Right lobe of liver (tissue), 6 donors: ENCODE measurements around the gene PLPP2. TPM values are rescaled to one million over a fixed set of nuclear protein-coding genes. Genes with fewer than 3 reads are reported as not detected.
A peak's percentile ranks its signal among the peaks of the same experiment; 100 is the strongest.

Source experiments
- ATAC-seq, 4 donors: fragments of 200-7000 bp; cut with Tn5 transposase; one replicate each; pipeline ENCODE4 v1.9.1; 2020; ENCODE audit warnings: mild to moderate bottlenecking in 4 of 4, moderate library complexity in 4 of 4
- DNase-seq, 3 donors: peaks; one replicate each; pipeline ENCODE4 v3.0.0-alpha.2; 2020
- H3K27ac ChIP-seq, 3 donors: fragments of 200-600 bp; one replicate each; pipeline ENCODE4 v1.8.0; 2022
- H3K27me3 ChIP-seq, 2 donors: fragments of 200-600 bp; one replicate each; pipeline ENCODE4 v1.8.0; 2022
- H3K36me3 ChIP-seq, 4 donors: fragments of 200-600 bp; sonication (generic) in 1 of 4; one replicate each; pipeline versions ENCODE4 v1.5.1 to v1.8.0; 2017 to 2022; ENCODE audit warnings: control low read depth in 1 of 4
- H3K4me1 ChIP-seq, 4 donors: fragments of 200-600 bp; sonication (generic) in 1 of 4; one replicate each; pipeline versions ENCODE4 v1.5.1 to v1.8.0; 2017 to 2022; ENCODE audit warnings: control low read depth in 1 of 4
- H3K4me3 ChIP-seq, 3 donors: fragments of 200-600 bp; one replicate each; pipeline ENCODE4 v1.8.0; 2022
- H3K9me3 ChIP-seq, 4 donors: fragments of 200-600 bp; sonication (generic) in 1 of 4; one replicate each; pipeline versions ENCODE4 v1.5.1 to v1.8.0; 2017 to 2022; ENCODE audit warnings: control low read depth in 1 of 4
- CTCF ChIP-seq, 4 donors: fragments of 200-600 bp in 3 of 4; fragments of 450-650 bp in 1 of 4; IDR thresholded peaks; one replicate each; pipeline versions ENCODE4 v1.5.1 to v1.8.0; 2016 to 2022; ENCODE audit warnings: antibody characterized with exemption in 4 of 4, mild to moderate bottlenecking in 2 of 4
- POLR2A ChIP-seq: fragments of 450-650 bp; IDR thresholded peaks from one replicate; pipeline ENCODE4 v1.6.1; 2017; ENCODE audit warnings: antibody characterized with exemption, mild to moderate bottlenecking
- WGBS: methylation state at CpG from one replicate; pipeline ENCODE4 v1.1.6; 2018; ENCODE audit warnings: low coverage, low lambda C conversion rate; ENCODE audit not compliant: insufficient coverage; ENCODE audit errors: missing lambda C conversion rate; 5-methylcytosine and 5-hydroxymethylcytosine counted together
- intact Hi-C, 2 donors: fragments of 100-400 bp; cut with DNase I; formaldehyde crosslinking; loops; one replicate each; pipeline versions ENCODE4 v1.11.2 to v1.14.1; 2022
- total RNA-seq, 6 experiments: library from RNA; depleted of rRNA in 2 of 6; stranded (reverse); fragments of >200 nt in 2 of 6; fragmentation: NEBNext Ultra II Directional in 3 of 6; extraction: Animal tissue kit (Norgen Biotek cat#: 25700) in 3 of 6; gene quantifications; one replicate each; pipeline versions ENCODE4 v1.1.0 to v1.2.4, GENCODE V29; 2016 to 2023
- donor health status: DM: no; HTN: yes; CAD: no.
- donor health status: DM: no; HTN: no; CAD: no.
- donor health status: DM: no; HTN: no; CAD: no.
- donor health status: DM: no; HTN: yes; CAD: no.
- donor health status: DM: no; HTN: yes; CAD: no.

PLPP2 gene
- total RNA-seq, 6 experiments from 2014 or later, result 0.83 to 2.7 (median 1.8) TPM

GRCh38 chr19:289651-290371 is 1.4 kb downstream of the PLPP2 start:
- Histone ChIP-seq H3K27me3 (peaks cover 6 to 13% of the 10 kb centered on the region in 2 donors), H3K4me1 (no peaks in the 10 kb centered on the region), H3K27ac (no peak overlapping the region), H3K9me3 (no peaks in the 10 kb centered on the region), H3K4me3 (no peak overlapping the region), H3K36me3 (no peaks in the 10 kb centered on the region)
- WGBS, result 44% methylated on average over 5 of the region's 26 CpGs
- TF ChIP-seq CTCF (IDR thresholded peaks at IDR 0.05) (no peak), POLR2A (no peak)
- ATAC-seq (peak; percentile 27 to 67 (median 42)), DNase-seq (peak in 1 of 3 donors; percentile 28)
- intact Hi-C loops, result no loop called here

- Histone ChIP-seq H3K36me3 (no peaks in the 10 kb centered on the region), H3K27ac (no peak overlapping the region), H3K4me1 (no peaks in the 10 kb centered on the region), H3K27me3 (peaks cover 0 to 6% of the 10 kb centered on the region in 2 donors), H3K9me3 (no peaks in the 10 kb centered on the region), H3K4me3 (no peak overlapping the region)
- TF ChIP-seq POLR2A (no peak), CTCF (IDR thresholded peaks at IDR 0.05) (no peak)
- intact Hi-C loops, result no loop called here
- no peak for ATAC-seq
- DNase-seq, result no peak
- WGBS, result 65% methylated on average over 4 of the region's 10 CpGs
These were observed 2.3 kb downstream of the PLPP2 start for GRCh38 chr19:288911-289310.

- Histone ChIP-seq H3K4me1 (no peaks in the 10 kb centered on the region), H3K4me3 (no peak overlapping the region), H3K27me3 (no peaks in the 10 kb centered on the region), H3K9me3 (no peaks in the 10 kb centered on the region), H3K36me3 (no peaks in the 10 kb centered on the region), H3K27ac (no peak overlapping the region)
- DNase-seq (no peak), ATAC-seq (no peak)
- TF ChIP-seq POLR2A (no peak), CTCF (IDR thresholded peaks at IDR 0.05) (no peak)
- intact Hi-C loops, result no loop called here
- WGBS, result 60% methylated on average over 1 of the region's 19 CpGs
These were observed 3.8 kb downstream of the PLPP2 start for GRCh38 chr19:287381-287871.

GRCh38 chr19:283395-283794 is 7.8 kb downstream of the PLPP2 start:
- no peak for DNase-seq
- Histone ChIP-seq H3K4me3 (no peak overlapping the region), H3K27ac (no peak overlapping the region), H3K9me3 (no peaks in the 10 kb centered on the region), H3K27me3 (no peaks in the 10 kb centered on the region), H3K4me1 (no peaks in the 10 kb centered on the region), H3K36me3 (no peaks in the 10 kb centered on the region)
- intact Hi-C loops, result no loop called here
- no peak for ATAC-seq
- WGBS, result 74% methylated on average over 8 of the region's 10 CpGs
- no peak for TF ChIP-seq POLR2A
- TF ChIP-seq CTCF (IDR thresholded peaks at IDR 0.05), result no peak
